ENCODE data around the gene NOP9.

GRCh38 chr14:24277606-24278321 lies 21.9 kb upstream of the NOP9 start:
- TF ChIP-seq GATA3 (IDR thresholded peaks at IDR 0.05; ENCODE audit: low read depth, low read length) (no peak), GATA2 (IDR thresholded peaks at IDR 0.05; ENCODE audit: low read depth, low read length) (no peak)
